GM12891 (cell line): Measurements from ENCODE around the gene RIMKLB.

Experiments used
- DNase-seq: peaks from one replicate; pipeline ENCODE4 v3.0.0; 2011; ENCODE audit warnings: low spot score; ENCODE audit not compliant: insufficient read length
- FAIRE-seq: peaks from 2 replicates; lab custom pipeline; 2011; peaks lifted over from hg19 to GRCh38; lab: Jason Lieb, UNC
- PAX5 ChIP-seq: IDR thresholded peaks from 2 replicates; pipeline ENCODE4 v1.6.1; 2011; ENCODE audit warnings: low read length, moderate library complexity, mild to moderate bottlenecking; ENCODE audit not compliant: insufficient read depth, severe bottlenecking
- POLR2A ChIP-seq: IDR thresholded peaks from 2 replicates; pipeline ENCODE4 v1.6.1; 2011; ENCODE audit warnings: low read depth, low read length, control low read depth
- POLR2AphosphoS5 ChIP-seq: IDR thresholded peaks from 2 replicates; pipeline ENCODE4 v1.6.1; 2011; ENCODE audit warnings: low read depth, low read length, control low read depth
- POU2F2 ChIP-seq: IDR thresholded peaks from 2 replicates; pipeline ENCODE4 v1.6.1; 2011; ENCODE audit warnings: low read depth, mild to moderate bottlenecking, control low read depth, low read length, moderate library complexity
- SPI1 ChIP-seq: IDR thresholded peaks from 2 replicates; pipeline ENCODE4 v1.6.1; 2011; ENCODE audit warnings: low read depth, low read length, control low read depth
- TAF1 ChIP-seq: IDR thresholded peaks from 2 replicates; pipeline ENCODE4 v1.6.1; 2011; ENCODE audit warnings: low read depth, low read length, control low read depth

Gene RIMKLB

GRCh38 chr12:8667270-8667669, 30.5 kb upstream of the RIMKLB start:
- DNase-seq (no peak), FAIRE-seq (no peak)
- TF ChIP-seq POLR2A (no peak), PAX5 (no peak), POLR2AphosphoS5 (no peak), TAF1 (no peak), POU2F2 (no peak), SPI1 (no peak)

GRCh38 chr12:8668441-8668840, 29.4 kb upstream of the RIMKLB start:
- TF ChIP-seq PAX5 (no peak), SPI1 (no peak), TAF1 (no peak), POLR2A (no peak), POLR2AphosphoS5 (no peak), POU2F2 (no peak)
- DNase-seq: no peak
- no peak for FAIRE-seq

GRCh38 chr12:8672381-8672780, 25.4 kb upstream of the RIMKLB start:
- TF ChIP-seq SPI1 (no peak), POLR2AphosphoS5 (no peak), PAX5 (no peak), POU2F2 (no peak), POLR2A (no peak), TAF1 (no peak)
- FAIRE-seq: no peak
- no peak for DNase-seq

GRCh38 chr12:8675591-8676036, 22.2 kb upstream of the RIMKLB start:
- peak; percentile 21; the same call in 1 of the 2 replicates for TF ChIP-seq SPI1
- TF ChIP-seq POU2F2: no peak
- FAIRE-seq (no peak), DNase-seq (no peak)

GRCh38 chr12:8676651-8677050, 21.1 kb upstream of the RIMKLB start:
- DNase-seq: no peak
- TF ChIP-seq PAX5 (no peak), POLR2A (no peak), SPI1 (no peak), POU2F2 (no peak), TAF1 (no peak), POLR2AphosphoS5 (no peak)
- no peak for FAIRE-seq

GRCh38 chr12:8677362-8677761, 20.4 kb upstream of the RIMKLB start:
- TF ChIP-seq POU2F2: no peak
- TF ChIP-seq SPI1: no peak
- FAIRE-seq (no peak), DNase-seq (no peak)

GRCh38 chr12:8678661-8679111, 19.1 kb upstream of the RIMKLB start:
- DNase-seq (no peak), FAIRE-seq (no peak)
- TF ChIP-seq POU2F2: no peak
- no peak for TF ChIP-seq SPI1
- no peak for TF ChIP-seq TAF1
- TF ChIP-seq POLR2AphosphoS5: no peak
- TF ChIP-seq PAX5: no peak
- TF ChIP-seq POLR2A: no peak

GRCh38 chr12:8680533-8680932, 17.3 kb upstream of the RIMKLB start:
- FAIRE-seq: no peak
- no peak for DNase-seq
- TF ChIP-seq POLR2AphosphoS5 (no peak), POU2F2 (no peak), SPI1 (no peak), PAX5 (no peak), TAF1 (no peak), POLR2A (no peak)

GRCh38 chr12:8681129-8681884, 16.5 kb upstream of the RIMKLB start:
- TF ChIP-seq POLR2AphosphoS5 (no peak), TAF1 (no peak), PAX5 (no peak), POU2F2 (no peak), POLR2A (no peak)
- no peak for DNase-seq
- FAIRE-seq: no peak

- DNase-seq (no peak), FAIRE-seq (no peak)
- TF ChIP-seq POLR2A (no peak), POLR2AphosphoS5 (no peak), TAF1 (no peak), SPI1 (no peak), PAX5 (no peak), POU2F2 (no peak)
These were observed 12.7 kb upstream of the RIMKLB start for GRCh38 chr12:8685051-8685450.
